Measurements from ENCODE around the gene ZDHHC11.

- no peak for TF ChIP-seq POLR2A (IDR thresholded peaks at IDR 0.05)
- TF ChIP-seq CTCF (IDR thresholded peaks at IDR 0.05), result no peak
- no peak for TF ChIP-seq POLR2AphosphoS5 (IDR thresholded peaks at IDR 0.05)
- TF ChIP-seq EP300 (IDR thresholded peaks at IDR 0.05), result no peak
Observed at GRCh38 chr5:875931-876330, 25.1 kb upstream of the ZDHHC11 start.

Measured in upper lobe of left lung (tissue), 4 donors.